Psoas muscle (tissue), 8 donors: Measurements from ENCODE around the gene MRPL14. TPM values are rescaled to one million over a fixed set of nuclear protein-coding genes. Genes with fewer than 3 reads are reported as not detected.

Source experiments
- ATAC-seq, 4 donors: fragments of 200-7000 bp; cut with Tn5 transposase; one replicate each; pipeline ENCODE4 v1.9.1; 2020; ENCODE audit warnings: moderate library complexity in 3 of 4, mild to moderate bottlenecking in 2 of 4
- DNase-seq, 2 donors: peaks; one replicate each; pipeline ENCODE4 v3.0.0-alpha.2; 2020
- H3K27ac ChIP-seq: fragments of 200-600 bp; one replicate; pipeline ENCODE4 v1.8.0; 2022
- H3K27me3 ChIP-seq, 3 donors: fragments of 200-600 bp in 1 of 3; one replicate each; pipeline versions ENCODE4 v1.6.1 to v1.8.0; 2013 to 2022; ENCODE audit warnings: low read length in 2 of 3, mild to moderate bottlenecking in 2 of 3, moderate library complexity in 1 of 3; ENCODE audit not compliant: insufficient read depth in 3 of 3
- H3K36me3 ChIP-seq, 2 donors: fragments of 200-600 bp in 1 of 2; one replicate each; pipeline versions ENCODE4 v1.6.1 to v1.8.0; 2013 to 2022; ENCODE audit warnings: low read depth in 1 of 2, mild to moderate bottlenecking in 1 of 2, moderate library complexity in 1 of 2; ENCODE audit not compliant: insufficient read depth in 1 of 2
- H3K4me1 ChIP-seq: fragments of 200-600 bp; one replicate; pipeline ENCODE4 v1.8.0; 2022
- H3K4me3 ChIP-seq: fragments of 200-600 bp; one replicate; pipeline ENCODE4 v1.8.0; 2022; ENCODE audit warnings: mild to moderate bottlenecking
- H3K9me3 ChIP-seq: fragments of 200-600 bp; one replicate; pipeline ENCODE4 v1.8.0; 2022
- CTCF ChIP-seq: fragments of 200-600 bp; IDR thresholded peaks from one replicate; pipeline ENCODE4 v1.8.0; 2022; ENCODE audit warnings: antibody characterized with exemption
- WGBS, 3 donors: extraction: QIAGEN DNeasy Blood & Tissue Kit; methylation state at CpG; one replicate each; pipeline versions ENCODE4 v1.1.6 to v1.1.7; 2013; 5-methylcytosine and 5-hydroxymethylcytosine counted together
- intact Hi-C, 2 donors: fragments of 100-400 bp; cut with DNase I; formaldehyde crosslinking; loops; one replicate each; pipeline versions ENCODE4 v1.11.0 to v1.14.2; 2022
- polyA plus RNA-seq, 3 donors: library from polyadenylated mRNA; stranded (reverse); fragments of 200-250 nt; gene quantifications; one replicate each; pipeline ENCODE4 v1.2.3, GENCODE V29; 2013
- total RNA-seq, 4 donors: library from RNA; stranded (reverse); fragmentation: NEBNext Ultra II Directional in 2 of 4; extraction: Animal tissue kit (Norgen Biotek cat#: 25700) in 2 of 4; gene quantifications; one replicate each; pipeline versions ENCODE4 v1.2.1 to v1.2.4, GENCODE V29; 2021 to 2023
- donor health status: healthy with polysubstance abuse.
- donor health status: DM: no; HTN: no; CAD: no; lungs with moderate emphysema.
- donor health status: Bipolar disorder and iron deficiency.
- donor health status: healthy.
- donor health status: DM: yes; HTN: yes; CAD: no.
- donor health status: DM: no; HTN: no; CAD: no.
- donor health status: DM: no; HTN: no; CAD: no.
- donor health status: DM: yes; HTN: yes; CAD: no.

MRPL14 gene
- total and polyA plus RNA-seq, 7 donors = 62.3 to 308 (median 166) TPM

DNA sequence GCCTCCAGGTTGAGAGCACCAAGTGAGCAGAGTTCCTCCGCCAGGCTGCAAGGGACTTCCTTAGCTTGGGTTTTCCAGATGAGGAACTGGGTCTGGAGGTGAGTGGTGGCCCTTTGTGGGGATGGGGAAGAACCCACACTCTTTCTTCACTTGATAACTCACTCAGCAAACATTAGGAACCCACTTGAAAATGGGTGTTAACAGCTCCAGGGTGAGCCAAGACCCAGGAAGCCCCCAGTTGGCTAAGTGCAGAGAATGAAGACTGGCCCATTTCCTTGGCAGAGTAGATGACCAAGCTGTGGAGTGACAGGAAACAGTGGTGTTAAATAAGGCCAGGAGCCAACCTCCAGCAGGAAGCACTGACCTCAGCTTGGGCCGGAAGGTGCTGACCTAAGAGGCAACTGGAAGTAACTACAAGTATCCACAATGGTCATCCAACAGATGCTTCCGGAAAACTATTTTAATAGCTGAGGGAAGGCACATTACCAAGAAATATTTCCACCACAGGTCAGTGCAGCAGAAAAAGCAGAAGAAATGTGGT, 22.7 kb downstream of the MRPL14 start:
- WGBS, 3 donors = 34 to 38% (median 36%) methylated on average over 3 of the region's 3 CpGs
- Histone ChIP-seq H3K4me1 (peaks cover 57% of the 10 kb centered on the region), H3K27me3 (no peaks in the 10 kb centered on the region), H3K4me3 (peak overlapping the region; percentile 1), H3K27ac (peak overlapping the region; percentile 99), H3K36me3 (peaks cover 5 to 41% of the 10 kb centered on the region in 2 donors), H3K9me3 (no peaks in the 10 kb centered on the region)
- TF ChIP-seq CTCF = no peak
- ATAC-seq = peak; percentile 71 to 89 (median 83)
- intact Hi-C loops = loop anchor here (5.0 to 10.0 kb wide), 3 partner anchors 113 to 230 kb away; partner anchors contain the start of gene MYMX (in 1 of the 2)
- DNase-seq = peak; percentile 55 to 76

- no peak for TF ChIP-seq CTCF
- H3K9me3 ChIP-seq = no peaks in the 10 kb centered on the region
- 100% methylated on average over 2 of the region's 2 CpGs for WGBS, 3 donors
- DNase-seq (no peak), ATAC-seq (no peak)
- no peak overlapping the region for H3K4me3 ChIP-seq
- H3K27ac ChIP-seq = peak overlapping the region; percentile 99
- no peaks in the 10 kb centered on the region for H3K27me3 ChIP-seq
- peaks cover 10 to 33% of the 10 kb centered on the region in 2 donors for H3K36me3 ChIP-seq
- intact Hi-C loops = loop anchor here (5.0 to 10.0 kb wide), 3 partner anchors 115 to 232 kb away; partner anchors contain the start of gene MYMX (in 1 of the 2)
- peaks cover 44% of the 10 kb centered on the region for H3K4me1 ChIP-seq
Measured at GRCh38 chr6:44102527-44102926, 24.7 kb downstream of the MRPL14 start.

GRCh38 chr6:44101832-44102231, 25.4 kb downstream of the MRPL14 start:
- ATAC-seq (no peak), DNase-seq (no peak)
- intact Hi-C loops = loop anchor here (5.0 to 10.0 kb wide), 3 partner anchors 115 to 233 kb away; partner anchors contain the start of gene MYMX (in 1 of the 2)
- no peak for TF ChIP-seq CTCF
- peak overlapping the region; percentile 99 for H3K27ac ChIP-seq
- H3K4me1 ChIP-seq = peaks cover 39% of the 10 kb centered on the region
- no peaks in the 10 kb centered on the region for H3K27me3 ChIP-seq
- no peak overlapping the region for H3K4me3 ChIP-seq
- WGBS, 3 donors = 90 to 92% (median 91%) methylated on average over 4 of the region's 4 CpGs
- H3K9me3 ChIP-seq = no peaks in the 10 kb centered on the region
- peaks cover 10 to 33% of the 10 kb centered on the region in 2 donors for H3K36me3 ChIP-seq

DNA sequence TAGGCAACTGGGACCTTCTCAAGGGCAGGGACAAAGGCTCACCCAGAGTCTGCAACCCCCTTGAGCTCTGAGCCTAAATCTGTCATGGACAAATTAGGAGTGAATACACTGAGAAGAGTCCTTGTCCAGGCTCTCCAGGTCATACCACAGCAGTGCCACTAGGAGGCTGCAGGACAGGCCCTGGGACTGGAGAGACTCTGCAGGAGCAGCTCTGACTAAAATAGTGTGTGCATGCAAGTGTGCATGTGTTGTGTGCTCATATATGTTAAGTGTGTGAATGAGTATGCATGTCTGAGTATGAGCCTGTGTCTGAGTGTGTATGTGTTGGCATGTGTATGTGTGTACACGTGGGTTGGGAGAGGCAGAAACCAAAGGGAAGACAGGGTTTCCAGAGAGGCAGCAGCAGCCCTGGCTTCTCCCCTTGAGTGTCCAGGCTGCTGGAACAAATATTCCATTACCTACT, 27.1 kb downstream of the MRPL14 start:
- Histone ChIP-seq H3K36me3 (peaks cover 6 to 33% of the 10 kb centered on the region in 2 donors), H3K4me3 (no peak overlapping the region), H3K27ac (peak overlapping the region; percentile 99), H3K4me1 (peaks cover 22% of the 10 kb centered on the region), H3K27me3 (no peaks in the 10 kb centered on the region), H3K9me3 (no peaks in the 10 kb centered on the region)
- DNase-seq = no peak
- WGBS, 3 donors = 6 to 16% (median 15%) methylated on average over 1 of the region's 1 CpG
- peak in 3 of 4 donors; percentile 41 to 54 (median 51) for ATAC-seq
- intact Hi-C loops = loop anchor here (5.0 to 10.0 kb wide), 3 partner anchors 117 to 235 kb away; partner anchors contain the start of gene MYMX (in 1 of the 2)
- TF ChIP-seq CTCF = peak; percentile 52
